Measurements from ENCODE around the gene EFCAB6. TPM values are rescaled to one million over a fixed set of nuclear protein-coding genes. Genes with fewer than 3 reads are reported as not detected.

Gene EFCAB6
- total and polyA plus RNA-seq, 2 of the 4 experiments (the other 2 are of a cell fraction), result 0.44 to 1.1 TPM

DNA sequence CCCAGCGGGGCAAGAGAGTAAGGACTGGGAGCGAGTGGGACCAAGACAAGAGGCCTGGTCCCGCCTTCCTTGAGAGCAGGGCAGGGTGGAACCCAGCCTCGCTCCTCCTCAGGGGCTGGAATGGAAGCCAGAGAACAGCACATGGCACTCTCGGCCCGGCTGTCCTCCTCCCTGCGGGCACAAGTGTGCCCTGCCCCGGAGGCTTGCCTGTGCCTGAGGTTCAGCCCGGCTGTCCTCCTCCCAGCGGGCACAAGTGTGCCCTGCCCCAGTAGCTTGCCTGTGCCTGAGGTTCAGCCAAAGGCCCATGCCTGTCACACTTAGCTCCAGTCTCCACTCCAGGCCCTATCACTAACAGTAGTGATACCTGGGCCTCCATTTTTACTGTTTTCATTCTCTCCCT lies 26.1 kb upstream of the EFCAB6 start:
- H3K4me2 ChIP-seq (ENCODE audit: low read depth, low read length), result no peak overlapping the region
- no peak overlapping the region for H2AK5ac ChIP-seq (ENCODE audit: low read depth, low read length)
- no peak overlapping the region for H3K4me3 ChIP-seq (ENCODE audit: insufficient read depth, low read depth, low read length)
- WGBS, 2 experiments (ENCODE audit: extremely low coverage in 2 of 2, insufficient read length in 1 of 2), result 94% methylated on average over 7 of the region's 10 CpGs; no CpG with 5 or more reads in 1 of the 2 experiments
- no peak overlapping the region for H2AK9ac ChIP-seq (replicated peaks; ENCODE audit: low read depth, low read length, poor library complexity)
- no peak overlapping the region for H3K56ac ChIP-seq (ENCODE audit: extremely low read depth, insufficient read depth, low read length)
- H3K9me1 ChIP-seq (ENCODE audit: insufficient read depth, low read length), result no peaks in the 10 kb centered on the region
- H3K9ac ChIP-seq (ENCODE audit: low read depth, low read length), result no peak overlapping the region
- no peaks in the 10 kb centered on the region for H3K79me1 ChIP-seq (ENCODE audit: low read depth in 1 of 2, low read length in 2 of 2)
- no peaks in the 10 kb centered on the region for H3K4me1 ChIP-seq (ENCODE audit: control insufficient read depth, insufficient read depth, low read length)
- DNase-seq (no peak), ATAC-seq (ENCODE audit: low read depth) (no peak)
- no peak overlapping the region for H2BK120ac ChIP-seq (ENCODE audit: low read depth, low read length)
- no peak overlapping the region for H3K27ac ChIP-seq (ENCODE audit: insufficient read depth, low read length)
- no TSS peak for BruUV-seq (replicated peaks)
- no peak overlapping the region for H4K91ac ChIP-seq (ENCODE audit: insufficient read depth, low read depth, low read length)
- no peak overlapping the region for H3K14ac ChIP-seq (replicated peaks; ENCODE audit: low read depth, low read length)
- no peaks in the 10 kb centered on the region; the same call in 1 of the 2 replicates for H3K27me3 ChIP-seq (ENCODE audit: control insufficient read depth, insufficient read depth, low read length)
- in situ Hi-C loops (cut with MboI; ENCODE audit: low sequenced_read_pairs) (no loop called here), intact Hi-C loops (cut with micrococcal nuclease) (no loop called here), dilution Hi-C loops (cut with HindIII; ENCODE audit: low sequenced_read_pairs, unreplicated experiment) (no loop called here)
- H4K5ac ChIP-seq (ENCODE audit: low read depth, low read length), result no peak overlapping the region
- H4K8ac ChIP-seq (ENCODE audit: low read depth in 2 of 2, low read length in 2 of 2), result no peak overlapping the region
- H3K36me3 ChIP-seq (ENCODE audit: control insufficient read depth, insufficient read depth, low read length), result peaks cover 9% of the 10 kb centered on the region; the same call in 1 of the 2 replicates
- ChIA-PET POLR2A (ENCODE audit: unreplicated experiment) (no interaction called here), CTCF (no interaction called here)
- H2BK15ac ChIP-seq (ENCODE audit: low read depth, low read length), result no peak overlapping the region
- H3K23ac ChIP-seq (ENCODE audit: low read depth, low read length), result no peak overlapping the region
- no peak overlapping the region for H2BK5ac ChIP-seq (ENCODE audit: low read depth, low read length, poor library complexity, severe bottlenecking)
- no peaks in the 10 kb centered on the region for H3K9me3 ChIP-seq (ENCODE audit: control insufficient read depth, insufficient read depth, low read length)
- TF ChIP-seq MAZ (IDR thresholded peaks at IDR 0.05; ENCODE audit: borderline replicate concordance, low read depth, low read length) (no peak), POLR2A (IDR thresholded peaks at IDR 0.05; ENCODE audit: low read depth, low read length) (no peak), RCOR1 (IDR thresholded peaks at IDR 0.05; ENCODE audit: insufficient replicate concordance, low read length) (no peak), MXI1 (IDR thresholded peaks at IDR 0.05; ENCODE audit: borderline replicate concordance, low read depth, low read length) (no peak), FOS (IDR thresholded peaks at IDR 0.05; ENCODE audit: low read depth, low read length) (no peak), SMC3 (IDR thresholded peaks at IDR 0.05; ENCODE audit: low read depth, low read length) (no peak), NFE2L2 (IDR thresholded peaks at IDR 0.05; ENCODE audit: low read depth, low read length) (no peak), MAFK (IDR thresholded peaks at IDR 0.05; ENCODE audit: low read depth, low read length) (no peak)
- TF ChIP-seq, protein P1, sequence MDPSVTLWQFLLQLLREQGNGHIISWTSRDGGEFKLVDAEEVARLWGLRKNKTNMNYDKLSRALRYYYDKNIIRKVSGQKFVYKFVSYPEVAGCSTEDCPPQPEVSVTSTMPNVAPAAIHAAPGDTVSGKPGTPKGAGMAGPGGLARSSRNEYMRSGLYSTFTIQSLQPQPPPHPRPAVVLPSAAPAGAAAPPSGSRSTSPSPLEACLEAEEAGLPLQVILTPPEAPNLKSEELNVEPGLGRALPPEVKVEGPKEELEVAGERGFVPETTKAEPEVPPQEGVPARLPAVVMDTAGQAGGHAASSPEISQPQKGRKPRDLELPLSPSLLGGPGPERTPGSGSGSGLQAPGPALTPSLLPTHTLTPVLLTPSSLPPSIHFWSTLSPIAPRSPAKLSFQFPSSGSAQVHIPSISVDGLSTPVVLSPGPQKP (IDR thresholded peaks at IDR 0.05; ENCODE audit: borderline replicate concordance, low read depth, low read length), result no peak
- TF ChIP-seq, protein P2, sequence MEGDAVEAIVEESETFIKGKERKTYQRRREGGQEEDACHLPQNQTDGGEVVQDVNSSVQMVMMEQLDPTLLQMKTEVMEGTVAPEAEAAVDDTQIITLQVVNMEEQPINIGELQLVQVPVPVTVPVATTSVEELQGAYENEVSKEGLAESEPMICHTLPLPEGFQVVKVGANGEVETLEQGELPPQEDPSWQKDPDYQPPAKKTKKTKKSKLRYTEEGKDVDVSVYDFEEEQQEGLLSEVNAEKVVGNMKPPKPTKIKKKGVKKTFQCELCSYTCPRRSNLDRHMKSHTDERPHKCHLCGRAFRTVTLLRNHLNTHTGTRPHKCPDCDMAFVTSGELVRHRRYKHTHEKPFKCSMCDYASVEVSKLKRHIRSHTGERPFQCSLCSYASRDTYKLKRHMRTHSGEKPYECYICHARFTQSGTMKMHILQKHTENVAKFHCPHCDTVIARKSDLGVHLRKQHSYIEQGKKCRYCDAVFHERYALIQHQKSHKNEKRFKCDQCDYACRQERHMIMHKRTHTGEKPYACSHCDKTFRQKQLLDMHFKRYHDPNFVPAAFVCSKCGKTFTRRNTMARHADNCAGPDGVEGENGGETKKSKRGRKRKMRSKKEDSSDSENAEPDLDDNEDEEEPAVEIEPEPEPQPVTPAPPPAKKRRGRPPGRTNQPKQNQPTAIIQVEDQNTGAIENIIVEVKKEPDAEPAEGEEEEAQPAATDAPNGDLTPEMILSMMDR (conservative IDR thresholded peaks at IDR 0.05; ENCODE audit: low read depth, low read length), result no peak
- H2BK20ac ChIP-seq (ENCODE audit: low read depth, low read length), result no peak overlapping the region
- no peaks in the 10 kb centered on the region for H4K20me1 ChIP-seq (ENCODE audit: insufficient read depth, low read length)
- H3K18ac ChIP-seq (ENCODE audit: low read depth, low read length), result no peak overlapping the region
- no peak overlapping the region for H3K4ac ChIP-seq (ENCODE audit: low read depth, low read length)
- H2AFZ ChIP-seq (replicated peaks; ENCODE audit: low read length, poor library complexity), result no peak overlapping the region
